Measurements from ENCODE around the gene ZNF530.

The ZNF530 gene

GRCh38 chr19:57611113-57611512, 11.4 kb downstream of the ZNF530 start:
- Histone ChIP-seq H3K4me1 (ENCODE audit: control insufficient read depth in 1 of 2, insufficient read depth in 2 of 2, low read length in 2 of 2) (peaks cover 0 to 7% of the 10 kb centered on the region in 2 donors), H3K4me3 (ENCODE audit: low read depth in 1 of 2, low read length in 2 of 2) (no peak overlapping the region), H3K36me3 (ENCODE audit: control insufficient read depth in 1 of 2, insufficient read depth in 2 of 2, low read length in 2 of 2) (peaks cover 4 to 23% of the 10 kb centered on the region in 2 donors), H3K9me3 (ENCODE audit: control insufficient read depth in 1 of 2, low read length in 2 of 2) (peaks cover 38 to 49% of the 10 kb centered on the region in 2 donors), H3K27ac (ENCODE audit: low read depth, low read length) (no peak overlapping the region), H3K27me3 (ENCODE audit: control insufficient read depth in 1 of 2, insufficient read depth in 2 of 2, low read length in 2 of 2) (no peaks in the 10 kb centered on the region), H3K9ac (ENCODE audit: low read depth in 1 of 2, low read length in 2 of 2) (no peak overlapping the region)

DNA sequence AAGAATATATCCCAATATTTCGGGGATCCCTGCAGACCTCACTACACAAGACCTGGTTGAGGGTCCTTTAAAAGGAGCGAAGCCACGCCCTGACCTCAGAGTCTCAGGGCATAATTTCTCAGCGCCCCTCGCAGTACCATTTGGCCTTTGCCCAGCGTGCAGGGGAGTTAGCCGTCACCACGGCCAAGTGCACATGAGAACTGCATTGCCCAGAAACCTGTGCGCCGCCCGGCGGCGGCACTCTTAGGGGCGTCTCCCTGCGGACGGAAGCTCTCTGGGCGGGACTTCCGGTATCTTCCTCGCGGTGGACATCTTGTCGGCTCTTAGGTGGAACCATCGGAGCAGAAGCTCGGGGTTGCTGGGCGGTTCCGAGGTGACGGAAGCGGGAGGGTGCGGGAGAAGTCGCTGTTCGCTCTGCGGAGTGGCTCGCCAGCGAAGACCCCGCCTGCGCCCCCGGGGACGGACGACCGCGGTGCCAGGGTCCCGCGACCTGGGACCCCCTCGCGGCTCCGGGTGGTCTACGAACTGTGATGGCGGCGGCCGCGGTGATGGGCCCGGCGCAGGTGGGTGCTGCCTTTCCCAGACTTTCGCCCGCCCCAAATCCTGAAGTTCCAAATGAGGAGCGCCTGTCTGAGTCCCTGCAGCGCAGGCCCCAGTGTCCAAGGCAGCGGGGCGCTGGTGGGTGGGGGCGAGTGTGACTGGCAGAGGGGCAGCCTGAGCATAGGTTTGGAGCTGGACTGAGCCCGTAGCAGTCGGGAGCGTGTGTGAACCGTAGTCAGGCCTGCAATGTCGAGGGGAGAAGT, 14.5 kb downstream of the ZNF530 start, which contains the start of gene ZNF134:
Gene ZNF134, plus strand, starts transcription at position 302 of the 803 bp plus-strand sequence. CDS start 5,227 bp downstream, outside the sequence.
- H3K9me3 ChIP-seq (ENCODE audit: control insufficient read depth in 1 of 2, low read length in 2 of 2) = peaks cover 51 to 56% of the 10 kb centered on the region in 2 donors
- H3K27me3 ChIP-seq (ENCODE audit: control insufficient read depth in 1 of 2, insufficient read depth in 2 of 2, low read length in 2 of 2) = no peaks in the 10 kb centered on the region
- peaks cover 0 to 7% of the 10 kb centered on the region in 2 donors for H3K4me1 ChIP-seq (ENCODE audit: control insufficient read depth in 1 of 2, insufficient read depth in 2 of 2, low read length in 2 of 2)
- no peak within 1 kb of the TSS for H3K27ac ChIP-seq (ENCODE audit: low read depth, low read length)
- peak within 1 kb of the TSS; percentile 71 to 74 for H3K9ac ChIP-seq (ENCODE audit: low read depth in 1 of 2, low read length in 2 of 2)
- H3K4me3 ChIP-seq (ENCODE audit: low read depth in 1 of 2, low read length in 2 of 2) = peak within 1 kb of the TSS; percentile 88 to 98
- H3K36me3 ChIP-seq (ENCODE audit: control insufficient read depth in 1 of 2, insufficient read depth in 2 of 2, low read length in 2 of 2) = peaks cover 34 to 45% of the 10 kb centered on the region in 2 donors

DNA sequence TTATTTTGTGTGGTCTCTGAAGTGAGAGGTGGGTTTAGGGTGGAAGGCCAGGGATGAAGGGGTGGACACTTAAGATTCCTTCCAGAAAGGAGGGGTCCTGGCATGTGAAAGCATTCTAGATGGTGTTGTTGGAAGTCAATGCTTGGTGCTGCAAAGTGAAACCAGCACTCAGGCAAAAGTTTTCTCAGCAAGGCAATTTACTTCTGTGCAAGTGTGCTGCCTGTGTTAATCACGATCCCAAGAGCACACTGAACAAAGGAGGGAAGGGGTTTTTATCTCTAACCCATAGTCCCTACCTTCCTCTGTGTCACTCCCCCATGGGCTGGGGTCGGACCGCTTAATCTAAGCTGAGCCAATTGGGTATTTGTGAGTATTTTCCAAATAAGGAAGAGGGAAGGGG, 15.7 kb downstream of the ZNF530 start:
- Histone ChIP-seq H3K36me3 (ENCODE audit: control insufficient read depth in 1 of 2, insufficient read depth in 2 of 2, low read length in 2 of 2) (peaks cover 46 to 57% of the 10 kb centered on the region in 2 donors), H3K27ac (ENCODE audit: low read depth, low read length) (no peak overlapping the region), H3K4me3 (ENCODE audit: low read depth in 1 of 2, low read length in 2 of 2) (peak overlapping the region; percentile 88 to 98), H3K9ac (ENCODE audit: low read depth in 1 of 2, low read length in 2 of 2) (no peak overlapping the region), H3K4me1 (ENCODE audit: control insufficient read depth in 1 of 2, insufficient read depth in 2 of 2, low read length in 2 of 2) (peaks cover 0 to 7% of the 10 kb centered on the region in 2 donors), H3K9me3 (ENCODE audit: control insufficient read depth in 1 of 2, low read length in 2 of 2) (peaks cover 60 to 68% of the 10 kb centered on the region in 2 donors), H3K27me3 (ENCODE audit: control insufficient read depth in 1 of 2, insufficient read depth in 2 of 2, low read length in 2 of 2) (no peaks in the 10 kb centered on the region)

DNA sequence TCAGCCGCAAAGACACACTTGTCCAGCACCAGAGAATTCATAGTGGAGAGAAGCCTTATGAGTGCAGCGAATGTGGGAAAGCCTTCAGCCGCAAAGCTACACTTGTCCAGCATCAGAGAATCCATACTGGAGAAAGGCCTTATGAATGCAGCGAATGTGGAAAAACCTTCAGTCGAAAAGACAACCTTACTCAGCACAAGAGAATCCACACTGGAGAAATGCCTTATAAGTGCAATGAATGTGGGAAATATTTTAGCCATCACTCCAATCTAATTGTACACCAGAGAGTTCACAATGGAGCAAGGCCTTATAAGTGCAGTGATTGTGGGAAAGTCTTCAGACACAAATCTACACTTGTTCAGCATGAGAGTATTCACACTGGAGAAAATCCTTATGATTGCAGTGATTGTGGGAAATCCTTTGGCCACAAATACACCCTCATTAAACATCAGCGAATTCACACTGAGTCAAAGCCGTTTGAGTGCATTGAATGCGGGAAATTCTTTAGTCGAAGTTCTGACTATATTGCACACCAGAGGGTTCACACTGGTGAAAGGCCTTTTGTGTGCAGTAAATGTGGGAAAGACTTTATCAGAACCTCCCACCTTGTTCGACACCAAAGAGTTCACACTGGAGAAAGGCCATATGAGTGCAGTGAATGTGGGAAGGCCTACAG, 21.1 kb downstream of the ZNF530 start:
- Histone ChIP-seq H3K4me3 (ENCODE audit: low read depth in 1 of 2, low read length in 2 of 2) (peak overlapping the region; percentile 40 to 43), H3K9me3 (ENCODE audit: control insufficient read depth in 1 of 2, low read length in 2 of 2) (peaks cover 95 to 98% of the 10 kb centered on the region in 2 donors), H3K36me3 (ENCODE audit: control insufficient read depth in 1 of 2, insufficient read depth in 2 of 2, low read length in 2 of 2) (peaks cover 73 to 80% of the 10 kb centered on the region in 2 donors), H3K4me1 (ENCODE audit: control insufficient read depth in 1 of 2, insufficient read depth in 2 of 2, low read length in 2 of 2) (no peaks in the 10 kb centered on the region), H3K27ac (ENCODE audit: low read depth, low read length) (no peak overlapping the region), H3K9ac (ENCODE audit: low read depth in 1 of 2, low read length in 2 of 2) (no peak overlapping the region), H3K27me3 (ENCODE audit: control insufficient read depth in 1 of 2, insufficient read depth in 2 of 2, low read length in 2 of 2) (no peaks in the 10 kb centered on the region)

- no peaks in the 10 kb centered on the region for H3K27me3 ChIP-seq (ENCODE audit: control insufficient read depth in 1 of 2, insufficient read depth in 2 of 2, low read length in 2 of 2)
- peaks cover 84 to 85% of the 10 kb centered on the region in 2 donors for H3K9me3 ChIP-seq (ENCODE audit: control insufficient read depth in 1 of 2, low read length in 2 of 2)
- peaks cover 50 to 58% of the 10 kb centered on the region in 2 donors for H3K36me3 ChIP-seq (ENCODE audit: control insufficient read depth in 1 of 2, insufficient read depth in 2 of 2, low read length in 2 of 2)
These were observed 23.4 kb downstream of the ZNF530 start for GRCh38 chr19:57623091-57623490.

GRCh38 chr19:57632987-57633831, 33.5 kb downstream of the ZNF530 start, which contains the start of gene ZNF211:
TSS of gene ZNF211 (plus strand) at chr19:57633168. CDS start at chr19:57633347, 179 bp downstream.
- H3K9me3 ChIP-seq (ENCODE audit: control insufficient read depth in 1 of 2, low read length in 2 of 2) = peaks cover 22 to 27% of the 10 kb centered on the region in 2 donors
- H3K27ac ChIP-seq (ENCODE audit: low read depth, low read length) = peak within 1 kb of the TSS; percentile 47
- peaks cover 14 to 31% of the 10 kb centered on the region in 2 donors for H3K36me3 ChIP-seq (ENCODE audit: control insufficient read depth in 1 of 2, insufficient read depth in 2 of 2, low read length in 2 of 2)
- peaks cover 7 to 12% of the 10 kb centered on the region in 2 donors for H3K4me1 ChIP-seq (ENCODE audit: control insufficient read depth in 1 of 2, insufficient read depth in 2 of 2, low read length in 2 of 2)
- no peaks in the 10 kb centered on the region for H3K27me3 ChIP-seq (ENCODE audit: control insufficient read depth in 1 of 2, insufficient read depth in 2 of 2, low read length in 2 of 2)
- H3K9ac ChIP-seq (ENCODE audit: low read depth in 1 of 2, low read length in 2 of 2) = peak within 1 kb of the TSS; percentile 63 to 77
- H3K4me3 ChIP-seq (ENCODE audit: low read depth in 1 of 2, low read length in 2 of 2) = peak within 1 kb of the TSS; percentile 87 to 90

More at GRCh38 chr19:57623091-57623490, 23.4 kb downstream of the ZNF530 start:
- peak overlapping the region; percentile 37 to 40 for H3K4me3 ChIP-seq (ENCODE audit: low read depth in 1 of 2, low read length in 2 of 2)
- H3K4me1 ChIP-seq (ENCODE audit: control insufficient read depth in 1 of 2, insufficient read depth in 2 of 2, low read length in 2 of 2) = no peaks in the 10 kb centered on the region
- no peak overlapping the region for H3K27ac ChIP-seq (ENCODE audit: low read depth, low read length)
- no peak overlapping the region for H3K9ac ChIP-seq (ENCODE audit: low read depth in 1 of 2, low read length in 2 of 2)

GRCh38 chr19:57633832-57634131, 34.1 kb downstream of the ZNF530 start:
- Histone ChIP-seq H3K27me3 (ENCODE audit: control insufficient read depth in 1 of 2, insufficient read depth in 2 of 2, low read length in 2 of 2) (no peaks in the 10 kb centered on the region), H3K4me1 (ENCODE audit: control insufficient read depth in 1 of 2, insufficient read depth in 2 of 2, low read length in 2 of 2) (peaks cover 7 to 12% of the 10 kb centered on the region in 2 donors), H3K27ac (ENCODE audit: low read depth, low read length) (no peak overlapping the region), H3K9me3 (ENCODE audit: control insufficient read depth in 1 of 2, low read length in 2 of 2) (peaks cover 22 to 32% of the 10 kb centered on the region in 2 donors), H3K4me3 (ENCODE audit: low read depth in 1 of 2, low read length in 2 of 2) (peak overlapping the region; percentile 87 to 90), H3K9ac (ENCODE audit: low read depth in 1 of 2, low read length in 2 of 2) (peak overlapping the region; percentile 63 to 77), H3K36me3 (ENCODE audit: control insufficient read depth in 1 of 2, insufficient read depth in 2 of 2, low read length in 2 of 2) (peaks cover 14 to 34% of the 10 kb centered on the region in 2 donors)

- Histone ChIP-seq H3K27me3 (ENCODE audit: control insufficient read depth in 1 of 2, insufficient read depth in 2 of 2, low read length in 2 of 2) (no peaks in the 10 kb centered on the region), H3K4me1 (ENCODE audit: control insufficient read depth in 1 of 2, insufficient read depth in 2 of 2, low read length in 2 of 2) (peaks cover 7 to 12% of the 10 kb centered on the region in 2 donors), H3K27ac (ENCODE audit: low read depth, low read length) (no peak overlapping the region), H3K9me3 (ENCODE audit: control insufficient read depth in 1 of 2, low read length in 2 of 2) (peaks cover 56 to 57% of the 10 kb centered on the region in 2 donors), H3K4me3 (ENCODE audit: low read depth in 1 of 2, low read length in 2 of 2) (no peak overlapping the region), H3K9ac (ENCODE audit: low read depth in 1 of 2, low read length in 2 of 2) (no peak overlapping the region), H3K36me3 (ENCODE audit: control insufficient read depth in 1 of 2, insufficient read depth in 2 of 2, low read length in 2 of 2) (peaks cover 44 to 68% of the 10 kb centered on the region in 2 donors)
These were observed 37.7 kb downstream of the ZNF530 start for GRCh38 chr19:57637379-57637778.

GRCh38 chr19:57641715-57642234, 42.1 kb downstream of the ZNF530 start:
- H3K27me3 ChIP-seq (ENCODE audit: control insufficient read depth in 1 of 2, insufficient read depth in 2 of 2, low read length in 2 of 2) = no peaks in the 10 kb centered on the region
- peaks cover 42 to 47% of the 10 kb centered on the region in 2 donors for H3K36me3 ChIP-seq (ENCODE audit: control insufficient read depth in 1 of 2, insufficient read depth in 2 of 2, low read length in 2 of 2)
- H3K27ac ChIP-seq (ENCODE audit: low read depth, low read length) = no peak overlapping the region
- peaks cover 58 to 62% of the 10 kb centered on the region in 2 donors for H3K9me3 ChIP-seq (ENCODE audit: control insufficient read depth in 1 of 2, low read length in 2 of 2)
- H3K4me3 ChIP-seq (ENCODE audit: low read depth in 1 of 2, low read length in 2 of 2) = peak overlapping the region in 1 of 2 donors; percentile 42
- H3K4me1 ChIP-seq (ENCODE audit: control insufficient read depth in 1 of 2, insufficient read depth in 2 of 2, low read length in 2 of 2) = no peaks in the 10 kb centered on the region
- H3K9ac ChIP-seq (ENCODE audit: low read depth in 1 of 2, low read length in 2 of 2) = no peak overlapping the region

Measured in duodenal mucosa (tissue), 2 donors.